ENCODE data around the gene FAM83E.

- TF ChIP-seq CTCF (IDR thresholded peaks at IDR 0.05; ENCODE audit: insufficient read depth, low read length, poor library complexity, severe bottlenecking) (no peak), EZH2phosphoT487 (conservative IDR thresholded peaks at IDR 0.05; ENCODE audit: low read length) (no peak)
Measured at GRCh38 chr19:48627865-48628314, 13.0 kb upstream of the FAM83E start.
